SHP77 (cell line): Measurements from ENCODE around the gene HSD17B8.

ENCODE experiments used
- DNase-seq, 2 experiments: peaks; one replicate each; lab custom pipeline; 2025; lab: John Stamatoyannopoulos, UW

Gene HSD17B8

DNA sequence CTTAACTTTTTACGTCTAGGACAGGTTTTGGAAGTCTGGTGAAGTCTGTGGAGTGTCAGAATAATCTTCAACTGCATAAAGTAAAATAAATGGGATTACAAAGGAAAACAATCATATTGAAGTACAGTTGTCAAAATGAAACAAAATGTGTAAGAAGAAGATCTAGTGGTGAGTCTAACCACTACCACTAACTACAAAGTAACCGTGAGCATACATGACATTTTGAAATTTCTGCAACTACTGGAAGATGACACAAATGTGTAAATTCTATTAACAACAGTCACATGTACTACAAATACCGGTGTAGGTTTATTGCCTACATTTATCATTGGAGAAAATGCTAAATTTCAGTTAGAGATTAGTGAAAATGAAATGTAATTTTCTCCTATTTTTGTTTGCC, 37.5 kb downstream of the HSD17B8 start:
- no peak for DNase-seq

DNA sequence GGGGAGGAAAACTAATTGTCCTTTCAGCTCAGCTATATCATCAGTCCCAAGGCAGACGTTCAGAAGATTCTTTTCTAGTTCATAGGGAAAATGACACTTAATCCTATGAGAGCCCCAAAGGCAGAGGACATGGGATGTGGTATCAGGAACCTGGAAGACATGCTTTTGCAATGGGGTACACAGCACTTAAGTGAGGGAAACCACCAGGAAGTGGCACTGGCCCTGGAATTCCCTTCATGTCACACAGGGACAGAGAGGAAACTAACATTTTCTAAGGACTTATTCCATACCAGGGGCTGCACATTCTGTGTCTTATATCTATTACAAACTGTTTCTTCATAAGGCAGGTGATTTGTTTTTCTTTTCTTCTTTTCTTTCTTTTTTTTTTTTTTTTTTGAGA, 39.0 kb downstream of the HSD17B8 start:
- no peak for DNase-seq

DNA sequence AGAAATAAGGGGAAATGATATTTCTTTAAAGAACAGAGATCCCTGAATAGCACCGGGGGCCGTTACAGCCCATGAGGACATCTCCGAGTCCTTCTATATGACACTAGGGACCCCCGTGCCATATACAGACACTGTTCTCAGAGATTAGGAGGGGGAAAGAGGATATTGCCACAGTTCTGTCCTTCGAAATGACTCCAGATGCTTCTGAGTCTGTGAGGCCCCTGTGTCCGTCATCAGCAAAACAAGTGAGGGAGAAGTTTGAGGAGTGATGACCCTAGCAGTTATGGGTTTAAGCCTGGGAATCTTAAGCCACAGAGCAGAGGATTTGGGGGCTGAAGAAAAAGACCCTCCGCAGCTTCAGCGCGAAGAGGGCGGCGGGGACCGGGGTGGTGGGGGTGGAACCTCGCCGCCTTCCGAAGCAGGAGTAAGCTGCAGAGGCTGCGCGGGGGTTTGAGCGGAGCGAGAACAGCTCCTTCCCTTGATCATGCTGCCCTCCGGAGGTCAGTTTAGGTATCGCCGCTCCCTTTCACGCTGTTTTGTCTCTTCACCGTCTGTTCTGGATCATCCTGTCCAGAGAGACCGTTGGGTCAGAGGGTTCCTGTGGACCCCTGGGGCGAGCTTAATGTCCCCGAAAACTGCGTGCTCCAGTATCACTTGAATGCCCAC, 43.7 kb downstream of the HSD17B8 start:
- peak; percentile 55 to 71 for DNase-seq

DNA sequence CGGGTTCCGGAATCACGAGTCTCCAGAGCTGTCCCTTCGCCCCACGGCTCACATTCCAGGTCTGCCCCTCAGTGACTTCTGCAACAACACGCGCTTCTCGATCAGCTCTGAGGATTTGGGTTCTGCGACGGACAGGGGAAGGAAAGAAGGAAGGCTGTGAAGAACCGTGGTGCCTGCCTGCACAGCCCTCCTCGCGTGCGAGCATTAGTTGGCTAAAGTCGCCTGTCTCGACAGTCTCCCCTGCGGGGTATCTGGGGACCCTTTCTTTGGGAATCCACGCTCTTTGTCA, 44.1 kb downstream of the HSD17B8 start:
- DNase-seq: peak; percentile 31 to 41

DNA sequence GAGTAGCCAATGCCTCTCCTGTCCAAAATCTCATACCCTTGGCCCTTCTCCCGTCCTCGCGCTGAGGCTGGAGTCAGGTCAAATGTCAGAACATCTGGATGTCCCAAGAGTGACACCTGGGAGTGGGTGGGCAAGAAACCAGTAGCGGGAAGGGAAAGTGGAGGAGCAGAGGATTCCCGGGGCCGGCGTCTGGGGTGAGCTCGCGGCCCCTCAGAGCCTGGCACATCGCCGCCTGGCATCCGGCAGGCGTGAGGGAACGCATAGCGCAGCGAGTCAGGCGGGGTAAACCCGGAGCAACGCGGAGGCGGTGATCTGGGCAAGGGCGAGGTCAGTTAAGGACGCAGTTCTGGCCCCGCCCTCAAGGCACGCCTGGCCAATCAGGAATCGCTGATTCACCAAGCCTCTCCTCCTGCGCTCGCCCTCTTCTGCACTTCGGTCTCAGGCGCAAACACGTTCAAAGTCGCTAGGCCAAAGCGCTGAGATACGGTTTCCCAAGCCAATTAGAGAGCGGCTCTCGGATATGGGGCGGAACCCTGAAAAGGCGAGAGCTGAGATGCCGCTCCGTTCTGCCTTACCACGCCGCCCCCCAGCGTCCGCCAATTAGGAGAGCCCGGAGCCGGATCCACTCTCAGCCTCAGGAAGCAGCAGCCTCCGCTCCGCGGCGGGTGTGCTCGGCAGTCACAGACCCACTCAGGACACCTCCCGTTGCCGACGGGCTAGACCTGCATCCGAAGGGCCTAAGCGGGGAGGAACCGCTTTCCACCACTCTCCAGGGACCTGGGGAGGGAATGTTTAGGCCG, 44.7 kb downstream of the HSD17B8 start:
- peak; percentile 98 to 99 for DNase-seq

DNA sequence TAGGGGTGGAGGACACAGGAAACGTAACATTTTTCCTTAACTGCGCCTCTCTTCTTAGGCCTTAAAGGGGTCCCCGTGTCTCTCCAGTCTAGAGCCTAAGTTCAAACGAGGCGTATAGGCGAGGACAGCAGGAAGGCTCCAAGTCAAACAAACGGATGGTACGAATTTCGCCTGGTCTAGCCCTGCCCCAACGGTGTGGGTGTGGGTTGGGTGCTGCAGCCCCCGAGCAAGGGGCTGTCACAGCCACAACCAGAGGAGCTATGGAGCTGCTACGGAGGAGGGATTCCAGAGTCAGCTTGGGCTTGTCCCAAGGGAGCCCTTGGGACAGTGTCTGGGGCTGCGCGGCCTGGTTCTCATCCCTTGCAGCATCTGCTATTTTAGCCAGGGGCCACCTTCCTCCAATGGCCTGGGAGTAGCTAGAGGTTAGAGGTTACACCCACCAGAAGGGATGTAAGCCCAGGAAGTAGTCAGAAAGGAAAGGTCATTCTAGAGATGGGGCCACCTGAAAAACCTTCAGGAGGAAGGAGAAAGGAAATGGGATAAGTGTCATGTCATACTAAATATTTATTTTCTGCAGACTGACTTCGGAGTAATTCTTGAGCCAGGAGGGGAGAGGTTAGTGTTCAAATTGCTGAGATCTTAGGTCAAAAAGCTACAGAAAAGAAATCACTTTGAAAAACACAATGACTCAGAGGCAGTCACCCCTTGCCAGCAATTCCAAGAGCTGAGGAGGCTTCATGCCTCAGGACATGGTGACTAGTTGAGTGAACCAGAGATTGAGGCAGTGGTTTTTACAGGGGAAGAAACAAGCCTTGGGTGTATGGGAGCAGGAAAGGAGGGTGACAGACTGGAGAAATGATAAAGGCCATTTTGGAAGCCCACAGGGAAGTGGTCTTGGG, 45.5 kb downstream of the HSD17B8 start:
- DNase-seq: no peak

DNA sequence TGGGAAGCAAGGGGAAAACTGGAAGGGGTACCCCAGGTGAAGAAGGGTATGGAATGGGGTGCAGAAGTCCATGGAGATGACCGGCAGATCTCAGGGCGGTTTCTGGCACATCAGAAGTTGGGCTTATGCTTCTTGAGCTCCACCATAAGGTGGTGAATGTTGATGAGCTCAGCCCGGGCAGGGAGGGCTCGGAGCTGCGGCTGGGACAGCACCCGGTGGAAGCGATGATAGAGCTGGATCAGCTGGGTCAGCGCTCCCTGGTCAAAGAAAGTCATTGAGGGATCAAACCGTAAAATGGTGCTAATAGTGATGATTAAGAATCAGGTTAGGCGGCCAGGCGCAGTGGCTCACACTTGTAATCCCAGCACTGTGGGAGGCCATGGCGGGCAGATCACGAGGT, 46.3 kb downstream of the HSD17B8 start:
- no peak for DNase-seq

DNA sequence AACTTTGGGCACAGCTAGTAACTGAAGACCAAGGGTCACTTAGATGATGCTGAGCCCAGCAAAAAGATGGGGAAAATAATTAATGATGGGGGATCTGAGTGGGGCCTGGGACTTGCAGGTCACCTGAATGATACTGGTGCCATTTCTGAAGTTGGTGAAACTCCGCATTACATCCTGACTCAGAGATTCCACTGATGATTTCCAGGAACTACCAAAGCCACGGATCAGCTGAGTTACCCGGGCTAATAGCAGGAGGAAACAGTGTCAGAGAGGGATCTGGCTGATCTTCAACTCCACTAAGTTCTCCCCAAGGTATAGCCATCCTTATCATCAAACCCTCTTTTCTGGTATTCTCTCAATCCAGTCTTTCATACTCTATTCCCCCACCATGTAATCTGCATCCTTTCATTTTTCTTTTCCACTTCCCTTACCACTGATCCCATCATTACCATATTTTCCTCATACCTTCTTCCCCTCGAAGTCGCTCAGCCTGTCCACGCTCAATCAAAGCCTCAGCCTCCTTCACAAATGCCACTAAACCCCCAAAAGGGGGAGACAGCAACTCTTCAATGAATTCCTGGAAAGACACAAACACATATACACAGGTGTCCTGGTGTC, 47.0 kb downstream of the HSD17B8 start:
- no peak for DNase-seq

DNA sequence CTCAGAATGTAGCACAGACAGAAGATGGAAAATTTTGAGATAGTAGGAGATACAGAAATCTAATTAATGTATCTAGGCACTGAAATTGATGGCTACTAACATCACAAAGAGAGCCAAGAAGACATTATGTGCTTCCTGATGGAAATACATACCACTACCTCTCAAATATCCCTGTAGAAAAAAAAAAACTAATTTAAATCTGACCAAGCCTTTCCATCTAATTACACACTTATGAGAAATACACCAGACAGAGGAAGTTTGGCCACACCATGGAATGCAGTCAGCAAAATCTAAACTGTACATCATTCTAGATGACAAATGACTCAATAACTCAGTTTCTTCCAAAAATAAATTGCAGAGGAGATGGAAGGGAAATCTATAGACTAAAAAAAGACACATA, 48.3 kb downstream of the HSD17B8 start:
- no peak for DNase-seq

DNA sequence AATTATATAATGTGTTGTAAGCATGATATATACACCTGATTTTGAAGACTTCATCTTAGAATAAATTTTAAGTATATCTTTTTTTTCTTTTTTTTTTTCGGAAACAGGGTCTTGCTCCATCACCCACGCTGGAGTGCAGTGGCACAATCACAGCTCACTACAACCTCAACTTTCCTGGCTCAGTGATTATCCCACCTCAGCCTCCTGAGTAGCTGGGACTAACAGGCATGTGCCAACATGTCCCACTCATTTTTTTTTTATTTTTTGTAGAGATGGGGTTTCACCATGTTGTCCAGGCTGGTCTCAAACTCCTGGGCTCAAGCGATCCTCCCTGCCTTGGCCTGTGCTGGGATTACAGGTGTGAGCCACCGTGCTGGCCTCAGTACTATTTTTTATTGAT, 50.1 kb downstream of the HSD17B8 start:
- DNase-seq: no peak
